A673 (cell line): ENCODE data around the gene RTL1. TPM values are rescaled to one million over a fixed set of nuclear protein-coding genes. Genes with fewer than 3 reads are reported as not detected.

Experiments used
- BruUV-seq: library from RNA; stranded (reverse); fragments of 400-500 nt; replicated peaks from 2 replicates; lab custom pipeline; 2021; lab: Mats Ljungman, UMichigan
- CTCF ChIA-PET: fragments of 300-600 bp; sonication (Branson Sonifier 250); formaldehyde crosslinking; loops from one replicate; lab custom pipeline; 2022; ENCODE audit warnings: antibody characterized with exemption; lab: Charles Lee
- POLR2A ChIA-PET: fragments of 300-600 bp; sonication (Branson Sonifier 250); formaldehyde crosslinking; loops from one replicate; lab custom pipeline; 2022; ENCODE audit warnings: antibody characterized with exemption; ENCODE audit not compliant: low non-redundant PET; lab: Charles Lee
- DNase-seq: peaks from one replicate; pipeline ENCODE4 v3.0.0-alpha.2; 2015; ENCODE audit warnings: low spot score
- H3K27ac ChIP-seq: fragments of 200-600 bp; sonication (generic); 2 replicates; pipeline ENCODE4 v1.5.1; 2016; ENCODE audit warnings: mixed run types, low read depth, mild to moderate bottlenecking, mixed read lengths, antibody characterized with exemption, low read length; ENCODE audit not compliant: poor library complexity, severe bottlenecking
- H3K27me3 ChIP-seq: fragments of 200-600 bp; sonication (generic); replicated peaks from 2 replicates; pipeline ENCODE4 v1.6.1; 2017; ENCODE audit warnings: mixed run types, low read depth, mild to moderate bottlenecking, mixed read lengths, antibody characterized with exemption, low read length; ENCODE audit not compliant: insufficient read depth, poor library complexity
- H3K36me3 ChIP-seq: fragments of 200-600 bp; sonication (generic); 2 replicates; pipeline ENCODE4 v1.6.1; 2016; ENCODE audit warnings: mixed run types, mild to moderate bottlenecking, mixed read lengths, antibody characterized with exemption, low read length; ENCODE audit not compliant: insufficient read depth, poor library complexity, severe bottlenecking
- H3K4me1 ChIP-seq: fragments of 200-600 bp; sonication (generic); 2 replicates; pipeline ENCODE4 v1.6.1; 2017; ENCODE audit warnings: mixed run types, mild to moderate bottlenecking, mixed read lengths, antibody characterized with exemption, low read length; ENCODE audit not compliant: insufficient read depth, poor library complexity, severe bottlenecking
- H3K4me3 ChIP-seq: fragments of 200-600 bp; sonication (generic); 2 replicates; pipeline ENCODE4 v1.5.1; 2016; ENCODE audit warnings: low read depth, mixed run types, mild to moderate bottlenecking, mixed read lengths, low read length; ENCODE audit not compliant: poor library complexity, severe bottlenecking
- H3K9me3 ChIP-seq: fragments of 200-600 bp; sonication (generic); 2 replicates; pipeline ENCODE4 v1.6.1; 2016; ENCODE audit warnings: mixed run types, low read depth, mild to moderate bottlenecking, mixed read lengths, antibody characterized with exemption, low read length; ENCODE audit not compliant: poor library complexity, severe bottlenecking
- EZH2 ChIP-seq: fragments of 200-600 bp; sonication (generic); IDR thresholded peaks from 2 replicates; pipeline ENCODE4 v1.6.1; 2017; ENCODE audit warnings: borderline replicate concordance, low read depth, mild to moderate bottlenecking, mixed read lengths, antibody characterized with exemption, low read length; ENCODE audit not compliant: poor library complexity, severe bottlenecking
- intact Hi-C: fragments of 100-400 bp; cut with micrococcal nuclease; formaldehyde crosslinking; loops from one replicate; pipeline ENCODE4 v1.10.0; 2022; ENCODE audit not compliant: unreplicated experiment
- total RNA-seq: library from RNA; stranded (reverse); gene quantifications from 2 replicates; pipeline ENCODE4 v1.2.3, GENCODE V29; 2021
- TF ChIP-seq, protein P1 (sequence below): fragments of 300-800, 200-600 bp; sonication (generic); conservative IDR thresholded peaks from 2 replicates; pipeline ENCODE4 v1.5.1; 2017; ENCODE audit warnings: low read depth, mild to moderate bottlenecking, antibody characterized with exemption, low read length, moderate library complexity, mixed read lengths

RTL1 gene
- total RNA-seq, 1 experiment from 2014 or later, result 0.09 TPM

DNA sequence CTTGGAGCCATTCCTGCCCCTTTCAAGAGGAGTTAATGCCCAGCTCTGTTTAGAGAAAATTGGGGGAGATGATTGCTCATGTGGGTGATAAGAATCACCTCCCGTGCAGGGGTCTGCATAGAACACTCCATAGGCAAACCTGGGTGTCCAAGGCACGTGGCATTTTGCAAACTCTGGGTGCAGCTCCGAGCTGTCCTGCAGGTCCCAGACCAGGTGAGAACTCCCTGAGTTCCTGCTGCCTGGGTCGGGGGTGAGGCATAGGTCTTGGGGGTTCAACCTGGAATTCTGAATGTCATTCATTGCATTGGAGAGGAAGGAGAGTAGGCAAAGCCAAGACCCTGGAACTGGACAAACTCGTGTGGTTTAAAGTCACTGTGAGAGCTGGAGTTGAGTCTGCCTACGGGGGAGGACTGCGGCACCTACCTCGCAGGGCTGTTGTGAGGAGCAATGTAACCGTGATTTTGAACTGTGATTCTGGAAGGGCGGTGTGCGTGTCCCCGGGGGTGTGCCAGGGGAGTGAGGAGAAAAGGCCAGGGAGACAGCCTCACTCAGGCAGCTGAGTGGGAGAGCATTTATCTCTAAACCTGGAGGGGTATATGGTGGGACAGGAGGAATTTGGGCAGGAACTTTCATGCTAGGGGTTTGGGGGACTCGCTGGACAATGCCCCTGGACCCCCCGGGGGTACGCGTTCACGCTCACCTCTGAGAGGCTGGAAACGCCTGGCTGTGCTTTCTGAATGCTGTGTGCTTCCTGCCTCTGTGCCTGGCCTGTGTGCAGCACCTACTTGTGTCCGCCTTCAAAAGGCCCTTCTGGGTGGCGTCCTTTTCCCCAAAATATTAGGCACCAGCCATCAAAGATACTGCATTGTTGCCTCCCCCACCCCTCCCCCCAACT lies 47.2 kb downstream of the RTL1 start:
- Histone ChIP-seq H3K27ac (no peak overlapping the region), H3K4me1 (peaks cover 28% of the 10 kb centered on the region), H3K4me3 (no peak overlapping the region), H3K36me3 (no peaks in the 10 kb centered on the region), H3K27me3 (no peaks in the 10 kb centered on the region), H3K9me3 (no peaks in the 10 kb centered on the region)
- intact Hi-C loops, result no loop called here
- ChIA-PET CTCF (no interaction called here), POLR2A (no interaction called here)
- no TSS peak for BruUV-seq
- no peak for TF ChIP-seq EZH2
- TF ChIP-seq, protein P1, sequence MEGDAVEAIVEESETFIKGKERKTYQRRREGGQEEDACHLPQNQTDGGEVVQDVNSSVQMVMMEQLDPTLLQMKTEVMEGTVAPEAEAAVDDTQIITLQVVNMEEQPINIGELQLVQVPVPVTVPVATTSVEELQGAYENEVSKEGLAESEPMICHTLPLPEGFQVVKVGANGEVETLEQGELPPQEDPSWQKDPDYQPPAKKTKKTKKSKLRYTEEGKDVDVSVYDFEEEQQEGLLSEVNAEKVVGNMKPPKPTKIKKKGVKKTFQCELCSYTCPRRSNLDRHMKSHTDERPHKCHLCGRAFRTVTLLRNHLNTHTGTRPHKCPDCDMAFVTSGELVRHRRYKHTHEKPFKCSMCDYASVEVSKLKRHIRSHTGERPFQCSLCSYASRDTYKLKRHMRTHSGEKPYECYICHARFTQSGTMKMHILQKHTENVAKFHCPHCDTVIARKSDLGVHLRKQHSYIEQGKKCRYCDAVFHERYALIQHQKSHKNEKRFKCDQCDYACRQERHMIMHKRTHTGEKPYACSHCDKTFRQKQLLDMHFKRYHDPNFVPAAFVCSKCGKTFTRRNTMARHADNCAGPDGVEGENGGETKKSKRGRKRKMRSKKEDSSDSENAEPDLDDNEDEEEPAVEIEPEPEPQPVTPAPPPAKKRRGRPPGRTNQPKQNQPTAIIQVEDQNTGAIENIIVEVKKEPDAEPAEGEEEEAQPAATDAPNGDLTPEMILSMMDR, result no peak
- DNase-seq, result no peak

DNA sequence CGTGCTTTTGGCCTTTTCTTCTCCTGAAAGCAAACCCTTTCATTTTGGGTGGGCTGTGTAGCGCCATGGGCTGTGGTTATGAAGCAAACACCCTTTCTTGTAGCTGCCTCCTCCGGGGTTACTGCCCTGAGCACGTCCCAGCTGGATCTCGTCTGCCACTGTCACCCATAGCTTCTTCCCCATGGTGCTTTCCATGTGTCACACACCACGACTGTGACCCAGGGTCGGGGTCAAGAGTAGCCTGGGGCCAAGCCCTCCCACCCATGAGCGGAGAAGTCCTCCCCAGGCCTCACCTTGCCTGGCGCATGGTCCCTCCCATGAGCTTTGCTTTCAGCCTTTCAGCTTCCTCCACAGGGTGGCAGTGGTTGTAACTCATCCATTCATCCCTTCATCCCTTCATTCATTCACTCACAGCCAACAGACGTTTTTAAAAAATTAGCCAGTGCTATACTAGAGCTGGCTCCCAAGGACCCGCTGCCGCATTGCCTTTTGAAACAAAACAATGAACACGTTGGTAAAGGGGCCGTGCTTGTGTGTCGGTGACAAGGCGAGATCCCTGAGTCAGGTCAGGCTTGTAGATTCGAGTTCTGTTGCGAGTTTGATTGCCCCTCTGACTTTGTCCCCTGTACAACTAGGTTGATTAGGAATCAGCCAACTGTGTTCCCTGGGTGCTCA lies 48.1 kb downstream of the RTL1 start:
- Histone ChIP-seq H3K4me1 (peaks cover 26% of the 10 kb centered on the region), H3K27me3 (no peaks in the 10 kb centered on the region), H3K9me3 (no peaks in the 10 kb centered on the region), H3K27ac (no peak overlapping the region), H3K36me3 (no peaks in the 10 kb centered on the region), H3K4me3 (no peak overlapping the region)
- BruUV-seq, result no TSS peak
- intact Hi-C loops, result no loop called here
- CTCF ChIA-PET, result no interaction called here
- POLR2A ChIA-PET, result interaction anchor here (0.6 kb wide), 1 partner anchor 16 kb away, joined by 3 read pairs; no protein-coding TSS in a partner anchor
- TF ChIP-seq EZH2, result no peak
- TF ChIP-seq, protein P1, result peak; percentile 47
- DNase-seq, result no peak

GRCh38 chr14:100854435-100854834 lies 49.1 kb downstream of the RTL1 start:
- Histone ChIP-seq H3K36me3 (no peaks in the 10 kb centered on the region), H3K27ac (no peak overlapping the region), H3K4me3 (no peak overlapping the region), H3K9me3 (no peaks in the 10 kb centered on the region), H3K4me1 (peaks cover 16% of the 10 kb centered on the region), H3K27me3 (no peaks in the 10 kb centered on the region)
- DNase-seq, result no peak
- intact Hi-C loops, result loop anchor here (5.0 kb wide), 3 partner anchors 33 to 383 kb away; partner anchors contain the start of gene RTL1
- ChIA-PET POLR2A (no interaction called here), CTCF (no interaction called here)
- no TSS peak for BruUV-seq
- no peak for TF ChIP-seq EZH2
- TF ChIP-seq, protein P1, result no peak
